Measurements from ENCODE around the gene ZNF260.

- TF ChIP-seq CTCF (IDR thresholded peaks at IDR 0.05; ENCODE audit: insufficient read depth, low read length) (no peak), REST (IDR thresholded peaks at IDR 0.05; ENCODE audit: insufficient replicate concordance, low read depth) (no peak), GABPA (IDR thresholded peaks at IDR 0.05; ENCODE audit: low read depth) (no peak), POLR2AphosphoS5 (IDR thresholded peaks at IDR 0.05; ENCODE audit: low read depth) (no peak), SPI1 (IDR thresholded peaks at IDR 0.05; ENCODE audit: borderline replicate concordance, low read depth) (no peak)
These were observed 39.3 kb downstream of the ZNF260 start for GRCh38 chr19:36488846-36489117.
